Body of pancreas (tissue), 4 donors: ENCODE data around the gene TSFM.
A peak's percentile ranks its signal among the peaks of the same experiment; 100 is the strongest.

Source experiments
- POLR2A ChIP-seq, 3 donors: fragments of 450-650 bp; IDR thresholded peaks; one replicate each; pipeline ENCODE4 v1.6.1; 2016; ENCODE audit warnings: antibody characterized with exemption in 3 of 3, mild to moderate bottlenecking in 2 of 3
- TF ChIP-seq, protein P1 (sequence below), 7 experiments: fragments of 450-650 bp in 4 of 7; fragments of 200-600 bp in 3 of 7; sonication (generic) in 3 of 7; IDR thresholded peaks; one replicate each; pipeline ENCODE4 v1.5.1; 2016 to 2019; ENCODE audit warnings: antibody characterized with exemption in 7 of 7

GRCh38 chr12:57737467-57738460, 44.8 kb upstream of the TSFM start:
- TF ChIP-seq, protein P1, sequence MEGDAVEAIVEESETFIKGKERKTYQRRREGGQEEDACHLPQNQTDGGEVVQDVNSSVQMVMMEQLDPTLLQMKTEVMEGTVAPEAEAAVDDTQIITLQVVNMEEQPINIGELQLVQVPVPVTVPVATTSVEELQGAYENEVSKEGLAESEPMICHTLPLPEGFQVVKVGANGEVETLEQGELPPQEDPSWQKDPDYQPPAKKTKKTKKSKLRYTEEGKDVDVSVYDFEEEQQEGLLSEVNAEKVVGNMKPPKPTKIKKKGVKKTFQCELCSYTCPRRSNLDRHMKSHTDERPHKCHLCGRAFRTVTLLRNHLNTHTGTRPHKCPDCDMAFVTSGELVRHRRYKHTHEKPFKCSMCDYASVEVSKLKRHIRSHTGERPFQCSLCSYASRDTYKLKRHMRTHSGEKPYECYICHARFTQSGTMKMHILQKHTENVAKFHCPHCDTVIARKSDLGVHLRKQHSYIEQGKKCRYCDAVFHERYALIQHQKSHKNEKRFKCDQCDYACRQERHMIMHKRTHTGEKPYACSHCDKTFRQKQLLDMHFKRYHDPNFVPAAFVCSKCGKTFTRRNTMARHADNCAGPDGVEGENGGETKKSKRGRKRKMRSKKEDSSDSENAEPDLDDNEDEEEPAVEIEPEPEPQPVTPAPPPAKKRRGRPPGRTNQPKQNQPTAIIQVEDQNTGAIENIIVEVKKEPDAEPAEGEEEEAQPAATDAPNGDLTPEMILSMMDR (IDR thresholded peaks at IDR 0.05) = peak in 4 of 7 experiments; percentile 8 to 21 (median 12)
- no peak for TF ChIP-seq POLR2A (IDR thresholded peaks at IDR 0.05)
